Peyer's patch (tissue), 4 donors: ENCODE data around the gene ACSL5.

ENCODE experiments used
- POLR2A ChIP-seq, 2 donors: fragments of 450-650 bp; IDR thresholded peaks; one replicate each; pipeline ENCODE4 v1.5.1; 2017; ENCODE audit warnings: antibody characterized with exemption in 2 of 2, mild to moderate bottlenecking in 2 of 2, moderate library complexity in 2 of 2
- TF ChIP-seq, protein P1 (sequence below), 6 experiments: fragments of 450-650 bp in 4 of 6; fragments of 200-600 bp in 2 of 6; sonication (generic) in 1 of 6; IDR thresholded peaks; one replicate each; pipeline ENCODE4 v1.5.1; 2017 to 2019; ENCODE audit warnings: antibody characterized with exemption in 6 of 6, mild to moderate bottlenecking in 3 of 6, moderate library complexity in 1 of 6

DNA sequence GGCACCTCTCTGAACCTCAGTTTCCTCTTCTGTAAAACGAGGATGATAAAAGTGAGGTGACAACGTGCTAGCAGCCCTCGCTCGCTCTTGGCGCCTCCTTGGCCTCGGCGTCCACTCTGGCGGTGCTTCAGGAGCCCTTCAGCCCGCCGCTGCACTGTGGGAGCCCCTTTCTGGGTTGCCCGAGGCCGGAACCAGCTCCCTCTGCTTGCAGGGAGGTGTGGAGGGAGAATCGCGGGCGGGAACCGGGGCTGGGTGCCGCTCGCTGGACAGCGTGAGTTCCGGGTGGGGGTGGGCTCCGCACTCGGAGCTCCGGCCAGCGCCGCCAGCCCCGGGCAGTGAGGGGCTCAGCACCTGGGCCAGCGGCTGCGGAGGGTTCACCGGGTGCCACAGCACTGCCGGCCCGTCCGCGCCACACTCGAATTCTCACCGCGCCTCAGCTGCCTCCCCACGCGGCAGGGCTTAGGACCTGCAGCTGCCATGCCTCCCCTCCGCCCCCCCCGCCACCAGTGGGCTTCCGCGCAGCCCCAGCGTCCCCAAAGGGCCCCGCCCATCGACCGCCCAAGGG, 24.3 kb upstream of the ACSL5 start:
- TF ChIP-seq, protein P1, sequence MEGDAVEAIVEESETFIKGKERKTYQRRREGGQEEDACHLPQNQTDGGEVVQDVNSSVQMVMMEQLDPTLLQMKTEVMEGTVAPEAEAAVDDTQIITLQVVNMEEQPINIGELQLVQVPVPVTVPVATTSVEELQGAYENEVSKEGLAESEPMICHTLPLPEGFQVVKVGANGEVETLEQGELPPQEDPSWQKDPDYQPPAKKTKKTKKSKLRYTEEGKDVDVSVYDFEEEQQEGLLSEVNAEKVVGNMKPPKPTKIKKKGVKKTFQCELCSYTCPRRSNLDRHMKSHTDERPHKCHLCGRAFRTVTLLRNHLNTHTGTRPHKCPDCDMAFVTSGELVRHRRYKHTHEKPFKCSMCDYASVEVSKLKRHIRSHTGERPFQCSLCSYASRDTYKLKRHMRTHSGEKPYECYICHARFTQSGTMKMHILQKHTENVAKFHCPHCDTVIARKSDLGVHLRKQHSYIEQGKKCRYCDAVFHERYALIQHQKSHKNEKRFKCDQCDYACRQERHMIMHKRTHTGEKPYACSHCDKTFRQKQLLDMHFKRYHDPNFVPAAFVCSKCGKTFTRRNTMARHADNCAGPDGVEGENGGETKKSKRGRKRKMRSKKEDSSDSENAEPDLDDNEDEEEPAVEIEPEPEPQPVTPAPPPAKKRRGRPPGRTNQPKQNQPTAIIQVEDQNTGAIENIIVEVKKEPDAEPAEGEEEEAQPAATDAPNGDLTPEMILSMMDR (IDR thresholded peaks at IDR 0.05), result no peak
- no peak for TF ChIP-seq POLR2A (IDR thresholded peaks at IDR 0.05)
